Skeletal muscle tissue (tissue), 4 donors: ENCODE measurements around the gene VPS9D1. TPM values are rescaled to one million over a fixed set of nuclear protein-coding genes. Genes with fewer than 3 reads are reported as not detected.
A peak's percentile ranks its signal among the peaks of the same experiment; 100 is the strongest.
"Not testable (repeated sequence)": the region's sequence is repeated elsewhere in the genome, so short reads cannot be mapped to it uniquely, and the experiment has no call there.

Source experiments
- H3K27ac ChIP-seq: one replicate; pipeline ENCODE4 v1.7.0; 2013; ENCODE audit warnings: mild to moderate bottlenecking, low read depth, low read length, inconsistent platforms
- H3K27me3 ChIP-seq, 3 donors: one replicate each; pipeline ENCODE4 v1.7.0; 2013; ENCODE audit warnings: low read length in 3 of 3; ENCODE audit not compliant: control insufficient read depth in 3 of 3, insufficient read depth in 3 of 3
- H3K36me3 ChIP-seq, 3 donors: one replicate each; pipeline ENCODE4 v1.7.0; 2013; ENCODE audit warnings: low read length in 3 of 3; ENCODE audit not compliant: control insufficient read depth in 3 of 3, insufficient read depth in 3 of 3
- H3K4me1 ChIP-seq, 3 donors: one replicate each; pipeline ENCODE4 v1.7.0; 2013; ENCODE audit warnings: low read length in 3 of 3, mild to moderate bottlenecking in 3 of 3; ENCODE audit not compliant: control insufficient read depth in 3 of 3, insufficient read depth in 3 of 3
- H3K4me3 ChIP-seq, 3 donors: one replicate each; pipeline ENCODE4 v1.7.0; 2013; ENCODE audit warnings: low read length in 3 of 3
- H3K9ac ChIP-seq, 3 donors: one replicate each; pipeline ENCODE4 v1.7.0; 2013; ENCODE audit warnings: low read length in 3 of 3, mild to moderate bottlenecking in 3 of 3, moderate library complexity in 2 of 3, low read depth in 1 of 3
- H3K9me3 ChIP-seq, 3 donors: one replicate each; pipeline ENCODE4 v1.7.0; 2013; ENCODE audit warnings: low read length in 3 of 3; ENCODE audit not compliant: control insufficient read depth in 3 of 3
- total RNA-seq: library from RNA; depleted of rRNA; stranded (reverse); fragments of >200 nt; gene quantifications from one replicate; pipeline ENCODE4 v1.2.3, GENCODE V29; 2014
- donor health status: Osteomylitis.

Gene VPS9D1
- total RNA-seq, 1 donor from 2014 or later = 3.1 TPM

DNA sequence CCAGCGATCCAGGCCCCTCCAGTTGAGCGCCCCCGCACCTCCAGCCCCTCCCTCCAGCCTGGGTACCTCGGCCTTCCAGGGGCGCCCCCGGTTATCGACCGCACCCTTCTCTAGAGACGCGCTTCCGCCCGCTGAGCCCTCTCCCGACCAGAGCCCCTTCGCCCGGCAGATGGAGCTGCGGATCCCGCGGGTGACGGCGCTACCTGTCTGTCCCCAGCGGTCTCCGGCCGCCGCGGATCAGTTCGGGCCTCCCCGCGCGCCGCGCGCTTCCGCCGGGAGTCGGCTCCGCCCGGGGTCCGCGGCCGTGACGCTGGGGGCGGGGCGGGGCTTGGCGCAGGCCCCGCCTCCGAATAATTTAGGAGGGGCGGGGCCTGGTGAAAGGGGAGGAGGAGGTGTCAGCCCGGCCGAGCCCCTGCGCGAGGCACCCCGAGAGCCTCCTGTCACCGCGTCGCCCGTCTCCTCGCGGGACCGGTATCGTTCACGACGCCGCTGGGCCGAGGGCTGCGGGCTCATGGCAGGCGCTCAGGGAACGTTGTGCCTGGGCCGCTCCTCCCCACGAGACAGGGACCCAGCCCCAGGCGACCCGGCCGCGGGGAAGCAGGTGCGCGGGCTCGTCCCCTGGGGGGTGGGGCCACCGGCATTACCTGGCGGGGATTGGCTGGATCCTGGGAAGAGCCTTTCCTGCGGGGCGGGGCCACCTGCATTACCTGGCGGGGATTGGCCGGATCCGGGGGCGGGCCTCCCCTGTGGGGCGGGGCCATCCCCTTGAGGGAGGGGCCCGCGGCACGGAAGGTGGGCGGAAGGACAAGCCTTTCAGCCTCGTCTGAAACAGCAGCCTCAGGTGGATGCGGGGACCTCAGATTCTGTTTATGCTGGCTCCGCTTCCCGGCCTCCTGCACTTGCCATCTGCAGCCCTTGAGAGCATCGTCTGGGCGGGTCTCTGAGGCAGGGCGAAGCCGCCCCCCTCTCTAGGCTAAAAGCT lies 19.0 kb downstream of the VPS9D1 start, which contains the start of gene SPATA2L:
SPATA2L (minus strand) TSS at position 281 of the 982 bp plus-strand sequence. CDS start 473 bp downstream, outside the sequence.
- Histone ChIP-seq H3K9me3 (no peaks in the 10 kb centered on the region), H3K27me3 (peaks cover 10 to 25% (median 25%) of the 10 kb centered on the region in 3 donors), H3K4me3 (peak within 1 kb of the TSS; percentile 62 to 73 (median 69)), H3K9ac (peak within 1 kb of the TSS in 2 of 3 donors; percentile 62 to 68), H3K27ac (peak within 1 kb of the TSS; percentile 40), H3K4me1 (peaks cover 14 to 29% (median 25%) of the 10 kb centered on the region in 3 donors), H3K36me3 (no peaks in the 10 kb centered on the region)

DNA sequence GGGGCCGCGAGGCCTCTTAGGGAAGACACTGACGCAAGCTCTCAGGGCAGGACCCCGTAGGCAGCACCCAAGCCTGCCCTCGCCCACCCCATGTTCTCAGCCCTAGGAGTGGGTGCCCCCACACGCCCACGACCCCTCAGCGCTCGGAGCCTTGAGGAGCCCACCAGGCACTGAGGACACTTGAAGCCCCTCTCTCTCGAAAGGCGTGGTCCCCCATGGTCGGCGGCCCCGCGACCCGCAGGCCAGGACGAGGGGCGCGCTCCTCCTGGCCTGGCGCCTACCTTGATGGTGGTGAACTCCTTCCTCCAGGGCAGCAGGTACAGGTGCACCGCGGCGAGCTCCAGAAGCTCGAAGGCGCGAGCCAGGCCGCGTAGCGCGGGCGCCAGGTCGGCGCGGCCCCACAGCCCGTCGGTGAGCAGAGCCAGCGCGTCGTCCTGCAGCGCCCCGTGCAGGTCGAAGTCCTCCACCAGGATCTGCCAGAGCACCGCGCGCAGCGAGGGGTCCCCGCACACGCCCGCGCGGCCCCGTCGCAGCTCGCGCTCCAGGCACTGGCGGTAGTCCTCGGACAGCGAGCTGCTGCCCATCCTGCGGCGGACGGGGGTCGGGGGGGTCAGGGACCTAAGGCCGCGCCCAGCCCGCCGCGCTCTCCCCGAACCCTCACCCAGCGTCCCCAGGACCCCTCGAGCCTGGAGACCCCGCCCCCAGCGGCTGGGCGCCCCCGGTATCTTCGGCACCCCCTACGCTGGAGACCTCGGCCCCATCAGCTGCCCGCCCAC lies 19.9 kb downstream of the VPS9D1 start:
- Histone ChIP-seq H3K9me3 (no peaks in the 10 kb centered on the region), H3K4me1 (peaks cover 14 to 29% (median 23%) of the 10 kb centered on the region in 3 donors), H3K9ac (peak overlapping the region in 2 of 3 donors; percentile 62 to 68), H3K27ac (peak overlapping the region; percentile 40), H3K4me3 (peak overlapping the region; percentile 62 to 73 (median 69)), H3K36me3 (no peaks in the 10 kb centered on the region), H3K27me3 (peaks cover 10 to 25% (median 25%) of the 10 kb centered on the region in 3 donors)

DNA sequence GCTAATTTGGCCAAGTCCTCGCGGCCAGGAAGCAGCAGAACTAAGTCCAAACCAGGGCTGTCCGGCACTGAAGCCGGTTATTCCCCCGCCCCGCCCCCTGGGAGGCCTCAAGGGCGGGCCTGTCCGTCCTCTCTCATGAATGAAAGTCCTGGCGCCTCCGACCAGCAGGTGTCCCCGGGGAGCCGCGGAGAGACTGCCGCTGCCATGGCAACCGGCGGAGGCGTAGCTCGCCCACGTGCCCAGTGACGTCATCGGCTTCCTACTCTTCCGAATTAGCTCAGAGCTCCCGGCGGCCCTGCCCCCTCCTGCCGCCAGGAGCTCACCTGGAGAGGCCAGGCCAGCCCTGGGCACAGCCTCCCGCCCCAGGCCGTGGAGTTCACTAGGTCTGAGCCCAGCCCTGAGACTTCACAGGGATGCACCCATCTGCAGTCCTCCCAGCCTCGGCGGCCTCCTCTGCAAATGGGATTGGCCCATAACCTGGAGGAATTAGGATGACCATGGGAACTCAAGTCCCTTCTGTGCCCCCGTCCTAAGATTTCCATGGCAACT lies 20.5 kb downstream of the VPS9D1 start:
- H3K9me3 ChIP-seq = no peaks in the 10 kb centered on the region
- H3K9ac ChIP-seq = peak overlapping the region in 2 of 3 donors; percentile 47 to 62
- peaks cover 10 to 25% (median 24%) of the 10 kb centered on the region in 3 donors for H3K27me3 ChIP-seq
- H3K4me3 ChIP-seq = peak overlapping the region; percentile 62 to 73 (median 69)
- H3K36me3 ChIP-seq = peaks cover 0 to 4% (median 3%) of the 10 kb centered on the region in 3 donors
- H3K27ac ChIP-seq = peak overlapping the region; percentile 40
- H3K4me1 ChIP-seq = peaks cover 14 to 29% (median 23%) of the 10 kb centered on the region in 3 donors

DNA sequence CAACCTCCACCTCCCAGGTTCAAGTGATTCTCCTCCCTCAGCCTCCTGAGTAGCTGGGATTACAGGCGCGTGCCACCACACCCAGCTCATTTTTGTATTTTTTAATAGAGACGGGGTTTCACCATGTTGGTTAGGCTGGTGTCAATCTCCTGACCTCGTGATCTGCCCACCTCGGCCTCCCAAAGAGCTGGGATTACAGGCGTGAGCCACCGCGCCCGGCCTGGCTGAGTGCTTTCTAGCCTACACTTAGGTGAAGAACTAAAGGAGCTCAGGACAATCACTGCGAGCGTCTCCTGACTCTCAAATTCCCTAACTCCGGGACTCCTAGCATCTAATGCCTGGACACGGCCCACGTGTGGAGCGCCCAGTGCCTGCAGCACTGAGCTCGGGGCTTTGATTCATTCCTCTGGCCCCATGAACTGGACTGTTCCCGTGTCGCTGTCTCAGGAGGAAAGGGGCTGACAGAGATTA lies 21.0 kb downstream of the VPS9D1 start:
- H3K4me1 ChIP-seq = peaks cover 14 to 29% (median 23%) of the 10 kb centered on the region in 3 donors
- H3K36me3 ChIP-seq, H3K27ac ChIP-seq, H3K9me3 ChIP-seq: not testable (repeated sequence)
- peak overlapping the region in 2 of 3 donors; percentile 69 to 73 for H3K4me3 ChIP-seq
- peak overlapping the region in 1 of 3 donors; percentile 47 for H3K9ac ChIP-seq
- H3K27me3 ChIP-seq = peaks cover 6 to 19% (median 19%) of the 10 kb centered on the region in 3 donors

DNA sequence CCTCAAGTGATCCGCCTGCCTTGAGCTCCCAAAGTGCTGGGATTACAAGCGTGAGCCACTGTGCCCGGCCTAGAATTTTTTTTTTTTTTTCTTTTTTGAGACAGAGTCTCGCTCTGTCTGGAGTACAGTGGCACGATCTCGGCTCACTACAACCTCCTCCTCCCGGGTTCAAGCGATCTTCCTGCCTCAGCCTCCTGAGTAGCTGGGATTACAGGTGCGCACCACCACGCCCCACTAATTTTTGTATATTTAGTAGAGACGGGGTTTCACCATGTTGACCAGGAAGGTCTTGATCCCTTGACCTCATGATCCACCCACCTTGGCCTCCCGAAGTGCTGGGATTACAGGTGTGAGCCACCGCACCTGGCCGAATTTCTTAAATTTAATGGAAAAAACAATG lies 22.0 kb downstream of the VPS9D1 start:
- not testable (repeated sequence) for H3K9ac ChIP-seq, H3K27ac ChIP-seq, H3K9me3 ChIP-seq, H3K4me3 ChIP-seq
- Histone ChIP-seq H3K4me1 (peaks cover 14 to 29% (median 23%) of the 10 kb centered on the region in 3 donors), H3K27me3 (peaks cover 3 to 15% (median 13%) of the 10 kb centered on the region in 3 donors), H3K36me3 (peaks cover under 1 to 16% (median 6%) of the 10 kb centered on the region in 3 donors)

DNA sequence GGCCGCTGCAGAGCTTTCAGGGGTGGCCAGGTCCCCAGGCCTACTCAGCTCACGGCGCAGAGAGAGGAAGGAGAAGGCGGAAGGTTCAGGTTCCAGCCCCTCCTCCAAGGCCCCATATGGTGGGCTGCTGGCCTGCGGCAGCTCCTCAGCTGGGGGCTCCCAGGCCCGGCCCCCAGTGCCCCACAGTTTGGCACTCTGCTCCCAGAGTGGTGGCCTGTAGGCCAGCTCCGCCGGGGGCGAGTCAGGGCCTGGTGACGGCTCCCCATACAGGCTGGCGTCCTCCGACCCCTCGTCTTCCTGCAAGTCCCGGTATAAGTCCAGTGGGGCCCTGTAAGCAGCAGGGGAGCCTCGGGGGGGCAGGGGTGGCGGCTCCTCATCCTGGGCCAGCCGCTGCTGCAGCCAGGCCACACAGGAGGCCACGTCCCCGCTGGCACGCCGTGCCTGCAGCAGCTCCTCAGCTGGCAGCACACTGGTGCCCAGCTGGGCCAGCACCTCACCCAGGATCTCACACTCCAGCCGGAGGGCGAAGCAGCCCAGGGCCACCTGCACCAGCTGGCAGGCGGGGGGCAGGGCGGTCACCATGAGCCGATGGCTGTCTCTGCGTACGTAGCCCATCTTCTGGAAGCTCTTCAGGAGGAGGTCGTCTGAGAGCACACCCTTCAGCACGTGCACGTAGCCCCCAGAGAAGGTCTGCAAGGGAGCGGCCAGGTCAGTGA lies 22.9 kb downstream of the VPS9D1 start:
- peak overlapping the region in 1 of 3 donors; percentile 43 for H3K9ac ChIP-seq
- peaks cover 0 to 6% (median 4%) of the 10 kb centered on the region in 3 donors for H3K27me3 ChIP-seq
- H3K4me3 ChIP-seq = no peak overlapping the region
- H3K27ac ChIP-seq = no peak overlapping the region
- H3K9me3 ChIP-seq = no peaks in the 10 kb centered on the region
- H3K4me1 ChIP-seq = peaks cover 14 to 29% (median 23%) of the 10 kb centered on the region in 3 donors
- peaks cover 7 to 24% (median 11%) of the 10 kb centered on the region in 3 donors for H3K36me3 ChIP-seq

DNA sequence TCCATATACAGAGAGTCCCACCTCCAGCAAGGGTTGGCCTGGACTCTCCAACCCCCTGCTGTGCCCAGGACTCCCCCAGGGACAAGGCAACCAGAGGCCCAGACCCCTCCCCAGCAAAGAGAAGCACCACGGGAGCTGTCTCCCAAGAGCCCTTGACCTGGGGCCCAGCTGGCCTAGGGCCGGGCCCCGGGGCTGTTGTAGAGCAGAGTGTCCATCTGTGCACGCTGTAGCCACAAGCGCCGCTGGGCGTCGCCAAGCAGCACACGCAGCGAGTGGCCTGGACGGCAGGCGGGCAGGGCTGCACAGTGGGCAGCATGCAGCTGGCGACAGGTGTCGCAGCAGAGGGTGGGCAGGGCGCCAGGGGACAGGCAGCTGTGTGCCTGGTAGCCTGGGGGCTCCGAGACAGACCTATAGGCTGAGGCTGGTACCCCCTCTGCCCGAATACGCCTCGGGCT lies 23.5 kb downstream of the VPS9D1 start:
- Histone ChIP-seq H3K36me3 (peaks cover 7 to 27% (median 11%) of the 10 kb centered on the region in 3 donors), H3K27ac (no peak overlapping the region), H3K27me3 (peaks cover 0 to 6% (median 4%) of the 10 kb centered on the region in 3 donors), H3K9me3 (no peaks in the 10 kb centered on the region), H3K9ac (no peak overlapping the region), H3K4me1 (peaks cover 14 to 29% (median 23%) of the 10 kb centered on the region in 3 donors), H3K4me3 (no peak overlapping the region)

DNA sequence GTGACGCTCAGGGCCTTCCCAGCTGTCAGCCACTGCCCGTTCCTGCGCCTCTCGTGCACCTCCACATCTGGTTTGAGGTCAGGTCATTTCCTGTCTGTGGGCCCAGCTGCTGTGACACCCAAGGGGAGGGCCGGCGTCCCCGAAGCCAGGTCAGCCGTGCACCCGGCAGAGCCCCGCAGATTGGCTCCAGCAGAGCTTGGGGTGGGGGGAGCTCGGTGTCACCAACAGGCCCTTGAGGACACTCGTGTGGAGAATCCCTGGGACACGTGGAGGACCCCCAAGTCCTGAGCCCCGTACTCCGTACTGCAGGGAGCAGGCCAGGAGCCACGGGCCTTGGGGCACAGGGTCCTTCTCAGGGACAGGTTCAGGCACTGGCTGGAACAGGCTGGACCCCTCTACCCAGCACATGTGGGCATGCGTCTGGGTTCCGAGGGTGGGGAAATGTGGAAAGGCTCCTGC lies 24.0 kb downstream of the VPS9D1 start:
- peaks cover 0 to 6% (median 4%) of the 10 kb centered on the region in 3 donors for H3K27me3 ChIP-seq
- H3K4me3 ChIP-seq = no peak overlapping the region
- no peak overlapping the region for H3K9ac ChIP-seq
- H3K27ac ChIP-seq = no peak overlapping the region
- peaks cover 7 to 29% (median 14%) of the 10 kb centered on the region in 3 donors for H3K36me3 ChIP-seq
- no peaks in the 10 kb centered on the region for H3K9me3 ChIP-seq
- peaks cover 14 to 27% (median 18%) of the 10 kb centered on the region in 3 donors for H3K4me1 ChIP-seq
